Neutrophil (primary cell): ENCODE measurements around the gene NT5DC4.
A peak's percentile ranks its signal among the peaks of the same experiment; 100 is the strongest.
"Not testable (repeated sequence)": the region's sequence is repeated elsewhere in the genome, so short reads cannot be mapped to it uniquely, and the experiment has no call there.

ENCODE experiments used
- H3K27ac ChIP-seq: fragments of 200-600 bp; sonication (generic); 2 replicates; pipeline ENCODE4 v1.5.1; 2016; ENCODE audit warnings: mild to moderate bottlenecking, moderate library complexity
- H3K27me3 ChIP-seq: fragments of 200-600 bp; sonication (generic); 2 replicates; pipeline ENCODE4 v1.6.0; 2016; ENCODE audit warnings: mild to moderate bottlenecking
- H3K36me3 ChIP-seq: fragments of 200-600 bp; sonication (generic); 2 replicates; pipeline ENCODE4 v1.5.1; 2017
- H3K4me1 ChIP-seq, 2 experiments: fragments of 200-600 bp in 1 of 2; sonication (generic) in 1 of 2; 1 replicate in 1 of 2; 2 replicates in 1 of 2; pipeline versions ENCODE4 v1.5.1 to v1.6.1; 2013 to 2016; ENCODE audit warnings: low read depth in 1 of 2, low read length in 1 of 2, mild to moderate bottlenecking in 1 of 2, moderate library complexity in 1 of 2; ENCODE audit not compliant: control insufficient read depth in 1 of 2, insufficient read depth in 1 of 2
- H3K4me3 ChIP-seq, 2 experiments: fragments of 200-600 bp in 1 of 2; sonication (generic) in 1 of 2; 1 replicate in 1 of 2; 2 replicates in 1 of 2; pipeline ENCODE4 v1.5.1; 2013 to 2016; ENCODE audit warnings: low read depth in 1 of 2, low read length in 1 of 2, mild to moderate bottlenecking in 1 of 2, moderate library complexity in 1 of 2
- H3K9me3 ChIP-seq: fragments of 200-600 bp; sonication (generic); 2 replicates; pipeline ENCODE4 v1.5.1; 2016
- CTCF ChIP-seq: fragments of 200-600 bp; sonication (generic); IDR thresholded peaks from 2 replicates; pipeline ENCODE4 v1.5.1; 2016; ENCODE audit warnings: antibody characterized with exemption

Gene NT5DC4

GRCh38 chr2:112699984-112700667 lies 20.7 kb upstream of the NT5DC4 start:
- H3K4me3 ChIP-seq, result peak overlapping the region; percentile 31 to 47
- H3K27me3 ChIP-seq, result no peaks in the 10 kb centered on the region
- no peaks in the 10 kb centered on the region for H3K36me3 ChIP-seq
- peak overlapping the region; percentile 99 for H3K27ac ChIP-seq
- no peaks in the 10 kb centered on the region for H3K9me3 ChIP-seq
- peaks cover 33 to 40% of the 10 kb centered on the region in 2 experiments for H3K4me1 ChIP-seq
- no peak for TF ChIP-seq CTCF

GRCh38 chr2:112701052-112701451 lies 19.8 kb upstream of the NT5DC4 start:
- H3K4me3 ChIP-seq, result peak overlapping the region; percentile 7 to 47
- no peak for TF ChIP-seq CTCF
- H3K27ac ChIP-seq, result peak overlapping the region; percentile 99
- H3K27me3 ChIP-seq, result no peaks in the 10 kb centered on the region
- no peaks in the 10 kb centered on the region for H3K36me3 ChIP-seq
- H3K9me3 ChIP-seq, result no peaks in the 10 kb centered on the region
- peaks cover 39 to 44% of the 10 kb centered on the region in 2 experiments for H3K4me1 ChIP-seq

GRCh38 chr2:112703684-112704083 lies 17.1 kb upstream of the NT5DC4 start:
- no peaks in the 10 kb centered on the region for H3K36me3 ChIP-seq
- no peaks in the 10 kb centered on the region for H3K27me3 ChIP-seq
- TF ChIP-seq CTCF, result no peak
- H3K9me3 ChIP-seq, result no peaks in the 10 kb centered on the region
- H3K4me1 ChIP-seq, result peaks cover 63 to 65% of the 10 kb centered on the region in 2 experiments
- H3K4me3 ChIP-seq, result no peak overlapping the region
- no peak overlapping the region for H3K27ac ChIP-seq

- Histone ChIP-seq H3K4me1 (peaks cover 50 to 57% of the 10 kb centered on the region in 2 experiments), H3K27ac (no peak overlapping the region), H3K4me3 (no peak overlapping the region), H3K36me3 (no peaks in the 10 kb centered on the region), H3K9me3 (no peaks in the 10 kb centered on the region), H3K27me3 (no peaks in the 10 kb centered on the region)
- no peak for TF ChIP-seq CTCF
Observed at GRCh38 chr2:112705575-112705974, 15.2 kb upstream of the NT5DC4 start.

GRCh38 chr2:112706170-112706664 lies 14.6 kb upstream of the NT5DC4 start:
- H3K9me3 ChIP-seq, result no peaks in the 10 kb centered on the region
- no peak overlapping the region for H3K4me3 ChIP-seq
- peaks cover 44 to 51% of the 10 kb centered on the region in 2 experiments for H3K4me1 ChIP-seq
- no peak for TF ChIP-seq CTCF
- H3K27me3 ChIP-seq, result no peaks in the 10 kb centered on the region
- no peaks in the 10 kb centered on the region for H3K36me3 ChIP-seq
- H3K27ac ChIP-seq, result peak overlapping the region; percentile 95

- H3K9me3 ChIP-seq, H3K4me3 ChIP-seq, H3K27me3 ChIP-seq, H3K36me3 ChIP-seq: not testable (repeated sequence)
- Histone ChIP-seq H3K27ac (peak overlapping the region; percentile 95), H3K4me1 (peaks cover 37 to 44% of the 10 kb centered on the region in 2 experiments)
Observed at GRCh38 chr2:112706947-112707346, 13.9 kb upstream of the NT5DC4 start.
